ENCODE data around the gene OR6J1. TPM values are rescaled to one million over a fixed set of nuclear protein-coding genes. Genes with fewer than 3 reads are reported as not detected.

OR6J1 gene
- polyA plus RNA-seq, 2 of the 4 experiments (the other 2 are of a cell fraction), result not detected

DNA sequence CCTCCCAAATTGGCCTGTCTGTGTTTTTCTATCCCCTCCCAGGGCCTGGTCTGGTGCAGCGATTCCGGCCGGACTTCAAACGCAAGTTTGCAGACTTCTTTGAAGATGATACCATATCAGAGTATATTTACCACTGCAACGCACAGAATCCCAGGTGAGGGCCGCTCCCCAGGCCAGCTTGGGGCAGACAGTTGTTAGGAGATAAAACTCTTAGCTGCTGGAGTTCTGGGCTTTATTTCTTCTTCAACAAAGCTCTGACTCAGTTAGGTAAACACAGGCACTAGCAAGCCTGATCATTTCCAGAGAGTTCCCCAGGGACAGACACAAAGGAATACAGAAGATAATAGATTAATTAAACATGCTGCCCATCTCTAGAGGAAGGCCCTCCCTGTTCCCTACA lies 37.8 kb downstream of the OR6J1 start:
- TF ChIP-seq FOSL2 (IDR thresholded peaks at IDR 0.05), result peak; percentile 44; the same call in 1 of the 2 replicates
- peak; percentile 60 for TF ChIP-seq FOSL2 (CRISPR knock-in tag; IDR thresholded peaks at IDR 0.05)
- TF ChIP-seq SREBF2 (IDR thresholded peaks at IDR 0.05), result no peak
- peak; percentile 44; the same call in 1 of the 2 replicates for TF ChIP-seq JUNB (IDR thresholded peaks at IDR 0.05)
- CTCF ChIA-PET, result interaction anchor here (1.6 to 1.9 kb wide), 2 partner anchors 36 to 46 kb away, joined by 6 to 8 read pairs; no protein-coding TSS in a partner anchor
- Histone ChIP-seq H3K27ac (peak overlapping the region; percentile 72 to 83), H3K4me2 (peak overlapping the region; percentile 66), H3K4me1 (peaks cover 61% of the 10 kb centered on the region), H3K4me3 (no peak overlapping the region), H3K9me3 (no peaks in the 10 kb centered on the region)
- POLR2A ChIA-PET, result interaction anchor here (0.6 kb wide), 1 partner anchor 46 kb away, joined by 3 read pairs; no protein-coding TSS in a partner anchor
- FAIRE-seq, result no peak
- peak in 1 of 2 experiments; percentile 39 for DNase-seq (ENCODE audit: low read depth in 1 of 2, low spot score in 1 of 2)
- peak; percentile 28 to 55; a peak in 3 of 6 replicates for ATAC-seq
- 17% methylated on average over 6 of the region's 6 CpGs for WGBS (ENCODE audit: missing lambda C conversion rate)

DNA sequence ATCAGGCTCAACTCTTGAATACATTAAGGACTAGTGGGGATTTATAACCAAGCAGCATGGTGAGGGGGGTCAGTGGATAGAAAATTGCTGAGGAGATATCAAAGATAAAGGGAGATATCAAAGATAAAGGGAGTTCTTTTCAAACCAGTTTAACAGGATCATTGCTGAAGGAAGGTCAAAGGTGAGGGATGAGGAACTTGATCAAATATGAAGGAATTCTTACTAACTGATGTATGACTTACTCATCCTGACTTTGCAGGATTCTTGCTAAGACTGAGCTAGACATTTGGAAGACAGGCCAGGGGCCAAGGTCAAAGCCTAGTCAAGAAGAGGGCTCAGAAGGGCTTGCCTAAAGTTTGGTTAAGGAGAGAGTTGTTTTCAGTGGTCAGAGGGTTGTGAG lies 41.3 kb downstream of the OR6J1 start:
- H3K4me3 ChIP-seq, result no peak overlapping the region
- ChIA-PET CTCF (interaction anchor here (0.9 to 8.8 kb wide), 7 partner anchors 9 to 56 kb away, joined by 3 to 85 read pairs (median 18); partner anchors contain the start of gene DAD1), POLR2A (interaction anchor here (2.2 kb wide), 1 partner anchor 13 kb away, joined by 12 read pairs; the partner anchor contains the start of gene DAD1)
- DNase-seq (ENCODE audit: low read depth in 1 of 2, low spot score in 1 of 2) (peak; percentile 36 to 73), FAIRE-seq (no peak), ATAC-seq (peak in 1 of 2 experiments; percentile 43; a peak in 3 of 6 replicates)
- peak overlapping the region; percentile 69 to 91 for H3K27ac ChIP-seq
- H3K9me3 ChIP-seq, result no peaks in the 10 kb centered on the region
- peak; percentile 23; the same call in 1 of the 2 replicates for TF ChIP-seq HOXA7 (CRISPR knock-in tag; IDR thresholded peaks at IDR 0.05)
- no peak for TF ChIP-seq EHMT2 (IDR thresholded peaks at IDR 0.05; ENCODE audit: low read depth)
- TF ChIP-seq KDM5A (IDR thresholded peaks at IDR 0.05), result no peak
- TF ChIP-seq ZNF302 (CRISPR knock-in tag; IDR thresholded peaks at IDR 0.05), result no peak
- no peak for TF ChIP-seq FOSL2 (IDR thresholded peaks at IDR 0.05)
- peak; percentile 55 for TF ChIP-seq FOSL2 (CRISPR knock-in tag; IDR thresholded peaks at IDR 0.05)
- peak; percentile 69 for TF ChIP-seq MAFK (IDR thresholded peaks at IDR 0.05; ENCODE audit: partially characterized antibody)
- TF ChIP-seq HDAC2 (IDR thresholded peaks at IDR 0.05), result no peak
- TF ChIP-seq, protein P1, sequence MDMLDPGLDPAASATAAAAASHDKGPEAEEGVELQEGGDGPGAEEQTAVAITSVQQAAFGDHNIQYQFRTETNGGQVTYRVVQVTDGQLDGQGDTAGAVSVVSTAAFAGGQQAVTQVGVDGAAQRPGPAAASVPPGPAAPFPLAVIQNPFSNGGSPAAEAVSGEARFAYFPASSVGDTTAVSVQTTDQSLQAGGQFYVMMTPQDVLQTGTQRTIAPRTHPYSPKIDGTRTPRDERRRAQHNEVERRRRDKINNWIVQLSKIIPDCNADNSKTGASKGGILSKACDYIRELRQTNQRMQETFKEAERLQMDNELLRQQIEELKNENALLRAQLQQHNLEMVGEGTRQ (IDR thresholded peaks at IDR 0.05), result no peak
- TF ChIP-seq GATA3 (IDR thresholded peaks at IDR 0.05; ENCODE audit: borderline replicate concordance), result peak; percentile 79; the same call in 1 of the 2 replicates
- TF ChIP-seq, protein P2, sequence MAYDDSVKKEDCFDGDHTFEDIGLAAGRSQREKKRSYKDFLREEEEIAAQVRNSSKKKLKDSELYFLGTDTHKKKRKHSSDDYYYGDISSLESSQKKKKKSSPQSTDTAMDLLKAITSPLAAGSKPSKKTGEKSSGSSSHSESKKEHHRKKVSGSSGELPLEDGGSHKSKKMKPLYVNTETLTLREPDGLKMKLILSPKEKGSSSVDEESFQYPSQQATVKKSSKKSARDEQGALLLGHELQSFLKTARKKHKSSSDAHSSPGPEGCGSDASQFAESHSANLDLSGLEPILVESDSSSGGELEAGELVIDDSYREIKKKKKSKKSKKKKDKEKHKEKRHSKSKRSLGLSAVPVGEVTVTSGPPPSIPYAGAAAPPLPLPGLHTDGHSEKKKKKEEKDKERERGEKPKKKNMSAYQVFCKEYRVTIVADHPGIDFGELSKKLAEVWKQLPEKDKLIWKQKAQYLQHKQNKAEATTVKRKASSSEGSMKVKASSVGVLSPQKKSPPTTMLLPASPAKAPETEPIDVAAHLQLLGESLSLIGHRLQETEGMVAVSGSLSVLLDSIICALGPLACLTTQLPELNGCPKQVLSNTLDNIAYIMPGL (CRISPR knock-in tag; IDR thresholded peaks at IDR 0.05; ENCODE audit: borderline replicate concordance), result no peak
- peak; percentile 35; the same call in 1 of the 2 replicates for TF ChIP-seq JUNB (IDR thresholded peaks at IDR 0.05)
- 0 out of 2 replicates have a peak, but pooled peaks have one; percentile 15 for TF ChIP-seq NFE2L2 (conservative IDR thresholded peaks at IDR 0.05; ENCODE audit: low read length)
- no peak for TF ChIP-seq NR3C1 (IDR thresholded peaks at IDR 0.05)
- H3K4me1 ChIP-seq, result peaks cover 83% of the 10 kb centered on the region
- H3K4me2 ChIP-seq, result peak overlapping the region; percentile 95

DNA sequence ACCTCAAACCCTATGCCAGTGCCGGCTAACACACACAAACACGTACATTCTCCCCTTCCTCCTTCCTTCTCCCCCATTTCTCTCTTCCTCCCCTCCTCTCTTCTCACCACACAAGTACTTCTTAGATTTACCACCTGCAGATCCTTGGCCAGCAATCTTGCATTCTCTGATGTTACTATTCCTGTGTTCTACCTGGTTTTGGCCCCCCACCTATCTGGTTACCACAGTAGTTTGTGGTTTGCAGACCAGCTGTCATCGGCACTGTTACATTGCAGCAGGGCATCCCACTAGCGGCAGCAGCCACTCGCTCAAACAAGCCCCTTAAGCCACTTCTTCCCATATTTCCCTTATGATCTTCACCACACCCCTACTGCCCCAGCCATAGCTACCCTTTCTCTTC lies 42.2 kb downstream of the OR6J1 start:
- ChIA-PET CTCF (interaction anchor here (0.9 to 8.8 kb wide), 6 partner anchors 9 to 51 kb away, joined by 3 to 85 read pairs (median 34); partner anchors contain the start of gene DAD1), POLR2A (interaction anchor here (2.2 kb wide), 1 partner anchor 13 kb away, joined by 12 read pairs; the partner anchor contains the start of gene DAD1)
- FAIRE-seq (no peak), DNase-seq (ENCODE audit: low read depth in 1 of 2, low spot score in 1 of 2) (no peak), ATAC-seq (no peak)
- WGBS (ENCODE audit: missing lambda C conversion rate), result 95% methylated on average over 5 of the region's 5 CpGs
- Histone ChIP-seq H3K9me3 (no peaks in the 10 kb centered on the region), H3K4me3 (no peak overlapping the region), H3K4me1 (peaks cover 82% of the 10 kb centered on the region), H3K4me2 (peak overlapping the region; percentile 95), H3K27ac (peak overlapping the region; percentile 69 to 91)
- TF ChIP-seq RNF2 (IDR thresholded peaks at IDR 0.05; ENCODE audit: borderline replicate concordance, low read depth), result no peak
- no peak for TF ChIP-seq HDAC2 (IDR thresholded peaks at IDR 0.05)
- no peak for TF ChIP-seq TFCP2L1 (CRISPR knock-in tag; IDR thresholded peaks at IDR 0.05)
- TF ChIP-seq, protein P3, sequence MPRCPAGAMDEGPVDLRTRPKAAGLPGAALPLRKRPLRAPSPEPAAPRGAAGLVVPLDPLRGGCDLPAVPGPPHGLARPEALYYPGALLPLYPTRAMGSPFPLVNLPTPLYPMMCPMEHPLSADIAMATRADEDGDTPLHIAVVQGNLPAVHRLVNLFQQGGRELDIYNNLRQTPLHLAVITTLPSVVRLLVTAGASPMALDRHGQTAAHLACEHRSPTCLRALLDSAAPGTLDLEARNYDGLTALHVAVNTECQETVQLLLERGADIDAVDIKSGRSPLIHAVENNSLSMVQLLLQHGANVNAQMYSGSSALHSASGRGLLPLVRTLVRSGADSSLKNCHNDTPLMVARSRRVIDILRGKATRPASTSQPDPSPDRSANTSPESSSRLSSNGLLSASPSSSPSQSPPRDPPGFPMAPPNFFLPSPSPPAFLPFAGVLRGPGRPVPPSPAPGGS (IDR thresholded peaks at IDR 0.05), result no peak
- TF ChIP-seq, protein P1 (IDR thresholded peaks at IDR 0.05), result no peak
- TF ChIP-seq, protein P4, sequence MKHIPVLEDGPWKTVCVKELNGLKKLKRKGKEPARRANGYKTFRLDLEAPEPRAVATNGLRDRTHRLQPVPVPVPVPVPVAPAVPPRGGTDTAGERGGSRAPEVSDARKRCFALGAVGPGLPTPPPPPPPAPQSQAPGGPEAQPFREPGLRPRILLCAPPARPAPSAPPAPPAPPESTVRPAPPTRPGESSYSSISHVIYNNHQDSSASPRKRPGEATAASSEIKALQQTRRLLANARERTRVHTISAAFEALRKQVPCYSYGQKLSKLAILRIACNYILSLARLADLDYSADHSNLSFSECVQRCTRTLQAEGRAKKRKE (CRISPR knock-in tag; IDR thresholded peaks at IDR 0.05; ENCODE audit: low read depth), result no peak
- TF ChIP-seq, protein P5, sequence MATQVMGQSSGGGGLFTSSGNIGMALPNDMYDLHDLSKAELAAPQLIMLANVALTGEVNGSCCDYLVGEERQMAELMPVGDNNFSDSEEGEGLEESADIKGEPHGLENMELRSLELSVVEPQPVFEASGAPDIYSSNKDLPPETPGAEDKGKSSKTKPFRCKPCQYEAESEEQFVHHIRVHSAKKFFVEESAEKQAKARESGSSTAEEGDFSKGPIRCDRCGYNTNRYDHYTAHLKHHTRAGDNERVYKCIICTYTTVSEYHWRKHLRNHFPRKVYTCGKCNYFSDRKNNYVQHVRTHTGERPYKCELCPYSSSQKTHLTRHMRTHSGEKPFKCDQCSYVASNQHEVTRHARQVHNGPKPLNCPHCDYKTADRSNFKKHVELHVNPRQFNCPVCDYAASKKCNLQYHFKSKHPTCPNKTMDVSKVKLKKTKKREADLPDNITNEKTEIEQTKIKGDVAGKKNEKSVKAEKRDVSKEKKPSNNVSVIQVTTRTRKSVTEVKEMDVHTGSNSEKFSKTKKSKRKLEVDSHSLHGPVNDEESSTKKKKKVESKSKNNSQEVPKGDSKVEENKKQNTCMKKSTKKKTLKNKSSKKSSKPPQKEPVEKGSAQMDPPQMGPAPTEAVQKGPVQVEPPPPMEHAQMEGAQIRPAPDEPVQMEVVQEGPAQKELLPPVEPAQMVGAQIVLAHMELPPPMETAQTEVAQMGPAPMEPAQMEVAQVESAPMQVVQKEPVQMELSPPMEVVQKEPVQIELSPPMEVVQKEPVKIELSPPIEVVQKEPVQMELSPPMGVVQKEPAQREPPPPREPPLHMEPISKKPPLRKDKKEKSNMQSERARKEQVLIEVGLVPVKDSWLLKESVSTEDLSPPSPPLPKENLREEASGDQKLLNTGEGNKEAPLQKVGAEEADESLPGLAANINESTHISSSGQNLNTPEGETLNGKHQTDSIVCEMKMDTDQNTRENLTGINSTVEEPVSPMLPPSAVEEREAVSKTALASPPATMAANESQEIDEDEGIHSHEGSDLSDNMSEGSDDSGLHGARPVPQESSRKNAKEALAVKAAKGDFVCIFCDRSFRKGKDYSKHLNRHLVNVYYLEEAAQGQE (IDR thresholded peaks at IDR 0.05), result no peak
- no peak for TF ChIP-seq FOSB (CRISPR knock-in tag; IDR thresholded peaks at IDR 0.05)
- TF ChIP-seq, protein P6, sequence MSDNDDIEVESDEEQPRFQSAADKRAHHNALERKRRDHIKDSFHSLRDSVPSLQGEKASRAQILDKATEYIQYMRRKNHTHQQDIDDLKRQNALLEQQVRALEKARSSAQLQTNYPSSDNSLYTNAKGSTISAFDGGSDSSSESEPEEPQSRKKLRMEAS (IDR thresholded peaks at IDR 0.05), result no peak
- no peak for TF ChIP-seq KDM1A (IDR thresholded peaks at IDR 0.05; ENCODE audit: low read depth)
